ENCODE measurements around the gene DAGLB.

DAGLB gene

GRCh38 chr7:6359734-6360133 is 88.0 kb downstream of the DAGLB start:
- ATAC-seq (ENCODE audit: low read depth) (no peak), DNase-seq (ENCODE audit: low spot score) (no peak)
- Histone ChIP-seq H3K4me1 (ENCODE audit: insufficient read depth, poor library complexity, severe bottlenecking) (no peaks in the 10 kb centered on the region), H3K27me3 (ENCODE audit: insufficient read depth, poor library complexity, severe bottlenecking) (no peaks in the 10 kb centered on the region), H3K9me3 (ENCODE audit: severe bottlenecking) (no peaks in the 10 kb centered on the region), H3K36me3 (ENCODE audit: low read depth) (no peaks in the 10 kb centered on the region), H3K4me3 (ENCODE audit: severe bottlenecking) (no peak overlapping the region), H3K27ac (ENCODE audit: poor library complexity, severe bottlenecking) (no peak overlapping the region)
- no peak for TF ChIP-seq CTCF (IDR thresholded peaks at IDR 0.05; ENCODE audit: poor library complexity, severe bottlenecking)
